HG03460 (cell line): ENCODE data around the gene EML4.
"Not testable (repeated sequence)": the region's sequence is repeated elsewhere in the genome, so short reads cannot be mapped to it uniquely, and the experiment has no call there.

Experiments
- ATAC-seq: cut with Tn5 transposase; IDR thresholded peaks from one replicate; pipeline ENCODE4 v1.9.1; 2021; ENCODE audit not compliant: unreplicated experiment

EML4 gene

DNA sequence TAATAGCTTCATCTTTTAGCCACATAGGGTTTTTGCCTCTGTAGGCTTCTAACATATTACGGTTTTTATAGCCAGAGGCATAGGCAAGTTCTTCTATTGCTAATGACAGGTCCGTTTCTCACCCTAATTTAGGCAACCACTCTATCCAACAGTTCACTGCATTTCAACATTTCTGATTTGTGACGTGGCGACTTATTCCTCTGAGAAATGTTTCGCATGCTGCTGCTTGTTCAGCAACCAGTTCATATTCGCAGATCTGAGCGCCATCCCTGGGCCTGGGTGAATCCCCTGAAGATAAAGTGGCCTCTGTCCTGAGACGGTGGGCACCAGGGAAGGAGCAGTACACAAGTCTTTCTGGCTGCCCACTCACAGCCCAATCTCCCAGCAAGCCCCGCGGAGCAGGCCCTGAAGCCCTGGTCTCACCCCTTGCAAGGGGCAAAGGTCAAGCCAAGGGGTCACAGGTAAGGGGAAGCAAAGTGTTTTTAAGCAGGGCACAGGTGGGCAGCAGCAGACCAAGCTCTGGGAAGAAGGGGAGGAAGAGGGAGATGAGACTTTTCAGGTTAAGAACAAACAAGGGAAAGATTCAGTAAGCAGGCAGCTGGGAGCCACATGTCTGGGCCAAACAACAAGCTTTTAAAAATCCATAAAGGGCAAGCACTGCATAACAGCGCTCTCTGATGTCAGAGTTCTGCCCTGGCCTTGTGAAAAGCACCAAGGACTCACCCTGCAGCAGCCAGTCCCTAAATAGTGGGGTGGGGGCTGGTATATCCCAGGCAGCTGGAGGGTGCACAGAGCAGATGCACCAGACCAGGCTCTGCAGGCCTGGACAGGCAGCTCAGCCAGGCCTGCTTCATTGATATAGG is 202.7 kb downstream of the EML4 start:
- no peak for ATAC-seq

DNA sequence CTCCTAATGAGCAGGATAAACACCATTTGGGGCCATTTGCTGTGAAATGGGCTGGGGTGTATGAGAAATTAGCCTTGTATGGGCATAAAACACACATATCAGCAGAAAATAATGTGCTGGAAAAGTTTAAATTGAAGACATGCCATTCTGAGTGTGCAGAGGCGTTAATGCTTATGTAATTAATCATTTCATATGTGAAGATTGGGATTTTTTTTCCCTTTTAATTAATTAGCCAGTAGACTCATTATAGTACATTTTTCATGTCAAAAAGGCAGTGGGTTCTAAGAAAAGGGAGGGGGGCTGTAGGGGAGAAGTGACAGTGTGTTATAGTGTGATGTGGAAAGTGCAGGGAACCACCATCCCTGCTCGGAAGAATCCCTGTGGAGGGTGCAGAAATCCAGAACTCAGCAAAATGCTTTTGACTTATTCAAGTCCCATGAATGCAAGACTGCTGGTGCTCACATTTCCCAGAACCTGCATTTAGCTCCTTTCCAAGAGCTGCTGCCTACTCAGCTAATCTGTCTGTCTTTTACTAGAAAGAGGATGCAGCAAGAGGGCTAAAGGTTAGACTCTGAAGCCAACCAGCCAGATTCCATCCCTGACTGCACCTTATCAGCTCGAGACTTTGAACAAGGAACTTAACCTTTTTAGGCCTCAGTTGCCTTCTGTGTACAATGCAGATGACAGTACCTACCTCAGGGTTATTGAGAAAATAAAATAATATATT is 203.5 kb downstream of the EML4 start:
- ATAC-seq: no peak

- no peak for ATAC-seq
Measured at GRCh38 chr2:42376758-42377157, 207.6 kb downstream of the EML4 start.

GRCh38 chr2:42378415-42378814 is 209.3 kb downstream of the EML4 start:
- ATAC-seq: no peak

- ATAC-seq: not testable (repeated sequence)
Measured at GRCh38 chr2:42380026-42380425, 210.9 kb downstream of the EML4 start.

DNA sequence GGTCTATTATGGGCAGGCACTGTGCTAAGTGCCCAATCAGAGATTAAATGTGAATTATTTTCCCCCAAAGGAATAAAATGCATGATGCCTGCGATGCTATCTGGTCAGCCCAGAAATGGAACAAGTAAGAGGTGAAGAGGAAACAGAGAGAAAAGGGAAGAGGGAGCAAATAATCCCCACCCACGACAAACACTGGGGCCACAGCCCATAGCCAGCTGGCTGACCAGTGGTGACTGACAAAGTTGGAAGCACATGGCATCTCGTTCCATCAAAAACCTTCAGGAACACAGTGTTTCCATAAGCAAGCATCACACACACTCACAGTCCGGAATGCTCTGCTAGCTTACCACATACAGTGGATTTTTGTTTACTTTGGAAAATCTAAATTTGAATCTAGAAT is 213.0 kb downstream of the EML4 start:
- no peak for ATAC-seq
